Left ventricle myocardium inferior (tissue), 1 donor: ENCODE measurements around the gene AURKAIP1. TPM values are rescaled to one million over a fixed set of nuclear protein-coding genes. Genes with fewer than 3 reads are reported as not detected.

ENCODE experiments used
- DNase-seq: peaks from one replicate; pipeline ENCODE4 v3.0.0-alpha.2; 2020
- H3K27ac ChIP-seq: fragments of 200-600 bp; replicated peaks from 2 replicates; pipeline ENCODE4 v1.8.0; 2021
- H3K27me3 ChIP-seq: fragments of 200-600 bp; 2 replicates; pipeline ENCODE4 v1.8.0; 2021; ENCODE audit warnings: low read depth
- H3K36me3 ChIP-seq: fragments of 200-600 bp; 2 replicates; pipeline ENCODE4 v1.8.0; 2021
- H3K4me1 ChIP-seq: fragments of 200-600 bp; 2 replicates; pipeline ENCODE4 v1.8.0; 2021
- H3K4me3 ChIP-seq: fragments of 200-600 bp; 2 replicates; pipeline ENCODE4 v1.8.0; 2021; ENCODE audit warnings: mild to moderate bottlenecking, moderate library complexity
- H3K9me3 ChIP-seq: fragments of 200-600 bp; replicated peaks from 2 replicates; pipeline ENCODE4 v1.8.0; 2021
- CTCF ChIP-seq: fragments of 200-600 bp; IDR thresholded peaks from 2 replicates; pipeline ENCODE4 v1.8.0; 2021; ENCODE audit warnings: antibody characterized with exemption, mild to moderate bottlenecking, borderline replicate concordance
- intact Hi-C: fragments of 100-400 bp; cut with micrococcal nuclease; formaldehyde crosslinking; loops from one replicate; pipeline ENCODE4 v1.11.0; 2022
- total RNA-seq: library from RNA; stranded (reverse); fragmentation: NEBNext Ultra II Directional; extraction: Animal tissue kit (Norgen Biotek cat#: 25700); gene quantifications from one replicate; pipeline ENCODE4 v1.2.1, GENCODE V29; 2021
- donor health status: DM: no; HTN: yes; CAD: no; lungs with severe emphysema.

The AURKAIP1 gene
- total RNA-seq, 1 donor from 2014 or later, result 219 TPM

- H3K27me3 ChIP-seq, result no peaks in the 10 kb centered on the region
- no peak overlapping the region for H3K27ac ChIP-seq
- no peak for DNase-seq
- H3K9me3 ChIP-seq, result no peaks in the 10 kb centered on the region
- no peak for TF ChIP-seq CTCF
- intact Hi-C loops, result no loop called here
- peaks cover 37% of the 10 kb centered on the region for H3K4me1 ChIP-seq
- H3K4me3 ChIP-seq, result no peak overlapping the region
- H3K36me3 ChIP-seq, result peaks cover 35% of the 10 kb centered on the region
These were observed 42.8 kb downstream of the AURKAIP1 start for GRCh38 chr1:1332031-1332755.

DNA sequence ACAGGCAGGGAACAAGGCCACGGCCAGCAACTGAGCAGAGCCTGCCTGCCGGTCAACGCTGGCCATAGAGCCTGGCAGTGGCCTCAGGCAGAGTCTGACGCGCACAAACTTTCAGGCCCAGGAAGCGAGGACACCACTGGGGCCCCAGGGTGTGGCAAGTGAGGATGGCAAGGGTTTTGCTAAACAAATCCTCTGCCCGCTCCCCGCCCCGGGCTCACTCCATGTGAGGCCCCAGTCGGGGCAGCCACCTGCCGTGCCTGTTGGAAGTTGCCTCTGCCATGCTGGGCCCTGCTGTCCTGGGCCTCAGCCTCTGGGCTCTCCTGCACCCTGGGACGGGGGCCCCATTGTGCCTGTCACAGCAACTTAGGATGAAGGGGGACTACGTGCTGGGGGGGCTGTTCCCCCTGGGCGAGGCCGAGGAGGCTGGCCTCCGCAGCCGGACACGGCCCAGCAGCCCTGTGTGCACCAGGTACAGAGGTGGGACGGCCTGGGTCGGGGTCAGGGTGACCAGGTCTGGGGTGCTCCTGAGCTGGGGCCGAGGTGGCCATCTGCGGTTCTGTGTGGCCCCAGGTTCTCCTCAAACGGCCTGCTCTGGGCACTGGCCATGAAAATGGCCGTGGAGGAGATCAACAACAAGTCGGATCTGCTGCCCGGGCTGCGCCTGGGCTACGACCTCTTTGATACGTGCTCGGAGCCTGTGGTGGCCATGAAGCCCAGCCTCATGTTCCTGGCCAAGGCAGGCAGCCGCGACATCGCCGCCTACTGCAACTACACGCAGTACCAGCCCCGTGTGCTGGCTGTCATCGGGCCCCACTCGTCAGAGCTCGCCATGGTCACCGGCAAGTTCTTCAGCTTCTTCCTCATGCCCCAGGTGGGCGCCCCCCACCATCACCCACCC, 43.7 kb downstream of the AURKAIP1 start, which contains the start of gene TAS1R3:
TAS1R3 (plus strand) TSS at position 213 of the 898 bp plus-strand sequence; CDS start at position 279, 66 bp downstream.
- peaks cover 46% of the 10 kb centered on the region for H3K4me1 ChIP-seq
- TF ChIP-seq CTCF, result no peak
- intact Hi-C loops, result no loop called here
- H3K9me3 ChIP-seq, result no peaks in the 10 kb centered on the region
- H3K27me3 ChIP-seq, result no peaks in the 10 kb centered on the region
- H3K27ac ChIP-seq, result peak within 1 kb of the TSS; percentile 6
- peaks cover 34% of the 10 kb centered on the region for H3K36me3 ChIP-seq
- DNase-seq, result no peak
- no peak within 1 kb of the TSS for H3K4me3 ChIP-seq

GRCh38 chr1:1330366-1331067, 44.5 kb downstream of the AURKAIP1 start:
- intact Hi-C loops, result no loop called here
- Histone ChIP-seq H3K4me3 (no peak overlapping the region), H3K4me1 (peaks cover 54% of the 10 kb centered on the region), H3K27ac (peak overlapping the region; percentile 6), H3K36me3 (peaks cover 32% of the 10 kb centered on the region), H3K27me3 (no peaks in the 10 kb centered on the region), H3K9me3 (no peaks in the 10 kb centered on the region)
- DNase-seq, result no peak
- TF ChIP-seq CTCF, result no peak

DNA sequence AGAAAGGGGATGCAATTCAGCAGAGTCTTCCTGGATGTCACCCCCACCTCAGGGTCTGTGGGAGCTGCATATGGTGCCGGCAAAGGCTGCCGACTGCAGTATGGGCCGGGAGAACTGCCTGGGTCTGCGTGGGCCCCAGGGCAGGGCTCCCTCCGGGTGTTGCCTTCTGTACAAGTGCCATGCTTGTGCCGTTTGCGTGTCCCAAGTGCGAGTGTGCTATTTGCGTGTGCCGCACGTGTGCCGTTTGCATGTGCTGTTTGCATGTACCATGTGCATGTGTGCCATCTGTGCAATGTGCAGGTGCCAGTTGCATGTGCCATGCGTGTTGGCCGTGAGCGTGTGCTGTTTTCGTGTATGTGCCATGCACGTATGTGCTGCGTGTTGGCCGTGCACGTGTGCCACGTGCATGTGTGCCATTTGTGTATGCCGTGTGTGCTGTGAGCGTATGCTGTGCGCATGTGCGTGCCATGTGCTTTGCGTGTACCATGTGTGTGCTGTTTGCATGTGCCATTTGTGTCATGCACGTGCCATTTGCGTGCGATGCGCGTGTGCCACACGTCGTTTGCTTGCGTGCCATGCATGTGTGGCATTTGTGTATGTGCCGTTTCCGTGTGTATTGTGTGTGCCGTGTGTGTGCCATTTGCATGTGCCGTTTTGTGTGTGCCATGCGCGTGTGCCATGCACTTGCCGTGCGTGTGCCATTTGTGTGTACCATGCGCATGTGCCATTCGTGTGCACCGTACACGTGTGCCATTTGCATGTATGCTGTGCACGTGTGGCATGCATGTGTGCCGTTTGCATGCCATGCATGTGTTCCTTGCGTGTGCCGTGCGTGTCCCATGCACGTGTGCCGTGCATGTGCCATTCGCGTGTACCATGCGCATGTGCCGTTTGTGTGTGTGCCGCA, 45.5 kb downstream of the AURKAIP1 start:
- TF ChIP-seq CTCF, result no peak
- H3K27me3 ChIP-seq, result no peaks in the 10 kb centered on the region
- H3K9me3 ChIP-seq, result no peaks in the 10 kb centered on the region
- H3K4me3 ChIP-seq, result no peak overlapping the region
- H3K36me3 ChIP-seq, result peaks cover 30% of the 10 kb centered on the region
- no peak for DNase-seq
- intact Hi-C loops, result no loop called here
- peaks cover 63% of the 10 kb centered on the region for H3K4me1 ChIP-seq
- no peak overlapping the region for H3K27ac ChIP-seq
